ENCODE data around the gene SETD1B. TPM values are rescaled to one million over a fixed set of nuclear protein-coding genes. Genes with fewer than 3 reads are reported as not detected.

Gene SETD1B
- total RNA-seq, 1 donor, result 5.0 TPM

DNA sequence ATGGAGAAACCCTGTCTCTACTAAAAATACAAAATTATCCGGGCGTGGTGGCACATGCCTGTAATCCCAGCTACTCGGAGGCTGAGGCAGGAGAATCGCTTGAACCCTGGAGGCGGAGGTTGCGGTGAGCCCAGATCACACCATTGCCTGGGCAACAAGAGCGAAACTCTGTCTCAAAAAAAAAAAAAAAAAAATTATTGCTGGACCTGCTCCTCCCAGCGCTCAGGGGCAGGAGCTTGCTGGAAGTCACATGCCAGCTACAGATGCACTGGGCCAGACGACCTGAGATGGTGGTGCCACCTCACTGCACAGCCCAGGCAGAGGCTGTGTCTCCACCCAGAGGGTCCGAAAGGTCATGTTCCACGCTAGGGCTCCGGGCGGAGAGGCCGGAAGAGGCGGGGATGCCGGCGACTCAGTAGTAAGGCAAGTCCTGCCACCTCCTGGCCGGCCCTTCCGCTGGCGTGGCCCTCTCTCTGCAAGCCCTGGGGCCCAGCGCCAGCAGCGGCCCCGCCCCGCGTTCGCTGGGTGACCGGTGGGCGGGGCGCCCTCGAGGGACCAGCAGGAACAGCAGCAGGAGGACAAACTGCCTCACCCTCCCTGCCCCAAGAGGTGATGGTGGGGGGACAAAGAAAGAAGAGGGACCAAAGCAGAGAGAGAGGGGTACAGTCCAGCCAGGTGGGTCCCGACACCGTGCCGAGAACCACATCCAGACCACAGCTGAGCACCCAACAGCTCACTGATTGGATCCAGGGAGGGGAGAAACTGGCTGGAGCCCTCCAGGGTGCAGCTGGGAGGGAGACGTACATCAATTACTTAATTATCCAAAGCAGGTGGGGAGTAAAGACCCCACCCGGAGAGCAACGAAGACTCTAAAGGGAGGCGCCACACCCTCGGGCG lies 6.7 kb upstream of the SETD1B start:
- DNase-seq (ENCODE audit: low read depth), result peak; percentile 87
- TF ChIP-seq, protein P1, sequence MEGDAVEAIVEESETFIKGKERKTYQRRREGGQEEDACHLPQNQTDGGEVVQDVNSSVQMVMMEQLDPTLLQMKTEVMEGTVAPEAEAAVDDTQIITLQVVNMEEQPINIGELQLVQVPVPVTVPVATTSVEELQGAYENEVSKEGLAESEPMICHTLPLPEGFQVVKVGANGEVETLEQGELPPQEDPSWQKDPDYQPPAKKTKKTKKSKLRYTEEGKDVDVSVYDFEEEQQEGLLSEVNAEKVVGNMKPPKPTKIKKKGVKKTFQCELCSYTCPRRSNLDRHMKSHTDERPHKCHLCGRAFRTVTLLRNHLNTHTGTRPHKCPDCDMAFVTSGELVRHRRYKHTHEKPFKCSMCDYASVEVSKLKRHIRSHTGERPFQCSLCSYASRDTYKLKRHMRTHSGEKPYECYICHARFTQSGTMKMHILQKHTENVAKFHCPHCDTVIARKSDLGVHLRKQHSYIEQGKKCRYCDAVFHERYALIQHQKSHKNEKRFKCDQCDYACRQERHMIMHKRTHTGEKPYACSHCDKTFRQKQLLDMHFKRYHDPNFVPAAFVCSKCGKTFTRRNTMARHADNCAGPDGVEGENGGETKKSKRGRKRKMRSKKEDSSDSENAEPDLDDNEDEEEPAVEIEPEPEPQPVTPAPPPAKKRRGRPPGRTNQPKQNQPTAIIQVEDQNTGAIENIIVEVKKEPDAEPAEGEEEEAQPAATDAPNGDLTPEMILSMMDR (IDR thresholded peaks at IDR 0.05; ENCODE audit: insufficient read depth, low read length), result peak; percentile 44
- H3K4me3 ChIP-seq (ENCODE audit: low read depth, low read length), result peak overlapping the region; percentile 63

- TF ChIP-seq, protein P1 (IDR thresholded peaks at IDR 0.05; ENCODE audit: insufficient read depth, low read length), result no peak
- DNase-seq (ENCODE audit: low read depth), result peak; percentile 46
- H3K4me3 ChIP-seq (ENCODE audit: low read depth, low read length), result peak overlapping the region; percentile 63
Measured at GRCh38 chr12:121797937-121798786, 5.6 kb upstream of the SETD1B start.

DNA sequence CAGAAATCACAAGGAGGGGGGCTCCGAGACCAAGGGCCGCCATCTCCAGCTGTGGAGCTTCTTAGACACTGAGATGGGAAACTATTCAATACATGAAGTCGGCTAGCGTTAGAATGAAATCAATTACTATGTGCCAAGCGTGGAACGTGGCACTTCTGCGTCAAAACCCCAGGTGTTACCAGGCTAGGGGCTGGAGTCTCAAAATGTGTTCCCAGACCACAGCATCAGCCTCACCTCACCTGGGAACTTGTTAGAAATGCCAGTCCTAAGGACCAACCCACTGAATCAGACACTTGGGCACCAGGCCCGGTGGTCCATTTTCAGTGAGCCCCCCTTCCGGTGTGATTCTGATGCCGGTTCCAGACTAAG lies 5.0 kb upstream of the SETD1B start:
- H3K4me3 ChIP-seq (ENCODE audit: low read depth, low read length), result peak overlapping the region; percentile 63
- TF ChIP-seq, protein P1 (IDR thresholded peaks at IDR 0.05; ENCODE audit: insufficient read depth, low read length), result no peak
- DNase-seq (ENCODE audit: low read depth), result no peak

DNA sequence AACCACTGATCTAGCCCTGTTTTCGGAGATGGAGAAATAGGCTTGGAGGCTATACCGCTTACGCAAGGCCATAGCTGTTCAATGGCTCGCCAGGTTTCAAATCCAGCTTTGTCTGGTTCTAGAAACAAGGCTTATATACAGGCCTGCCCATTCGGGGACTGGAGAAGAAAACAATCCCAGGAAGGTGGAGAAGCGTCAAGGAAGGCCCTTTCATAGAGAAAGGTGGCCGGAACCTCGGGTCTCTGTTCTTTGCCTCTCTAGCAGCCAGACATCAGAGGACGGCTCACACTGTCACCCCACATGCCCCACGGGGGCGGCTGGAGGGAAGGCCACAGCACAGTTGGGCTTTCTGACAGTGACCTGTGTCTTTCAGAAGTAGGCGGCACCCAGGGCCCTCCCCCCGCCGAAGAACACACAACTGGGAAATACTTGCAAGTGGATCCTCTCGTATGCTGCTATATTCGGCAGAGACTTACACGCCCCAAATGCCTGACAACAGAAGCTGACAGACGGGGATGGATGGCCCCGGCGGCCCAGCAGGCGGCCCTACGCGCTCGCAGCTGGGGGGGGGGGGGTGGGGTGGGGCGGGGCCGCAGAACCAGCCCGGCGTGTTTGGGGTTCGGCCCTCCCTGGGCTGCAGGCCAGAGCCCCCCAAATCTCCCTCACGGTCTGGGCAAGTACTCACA lies 4.5 kb upstream of the SETD1B start:
- peak overlapping the region; percentile 67 for H3K4me3 ChIP-seq (ENCODE audit: low read depth, low read length)
- TF ChIP-seq, protein P1 (IDR thresholded peaks at IDR 0.05; ENCODE audit: insufficient read depth, low read length), result no peak

GRCh38 chr12:121799842-121800693 lies 3.7 kb upstream of the SETD1B start:
- TF ChIP-seq, protein P1 (IDR thresholded peaks at IDR 0.05; ENCODE audit: insufficient read depth, low read length), result no peak
- DNase-seq (ENCODE audit: low read depth), result peak; percentile 85

More for the DNA sequence above, 4.5 kb upstream of the SETD1B start:
- DNase-seq (ENCODE audit: low read depth), result peak; percentile 83

More at GRCh38 chr12:121799842-121800693, 3.7 kb upstream of the SETD1B start:
- H3K4me3 ChIP-seq (ENCODE audit: low read depth, low read length), result peak overlapping the region; percentile 80

All from fibroblast of the aortic adventitia (primary cell).